Stimulated activated CD8-positive, alpha-beta memory T cell treated with anti-CD3 and anti-CD28 coated beads, Interleukin-15, amount 100 ng/mL, for 48 hours (primary cell): ENCODE measurements around the gene FBL.
"Not testable (repeated sequence)": the region's sequence is repeated elsewhere in the genome, so short reads cannot be mapped to it uniquely, and the experiment has no call there.

Experiments
- DNase-seq, 2 donors: peaks; one replicate each; pipeline ENCODE4 v3.0.0-alpha.2; 2020; ENCODE audit warnings: low read depth in 2 of 2

Gene FBL

GRCh38 chr19:39824143-39825092 is 21.8 kb downstream of the FBL start:
- peak; percentile 68 to 79 for DNase-seq

GRCh38 chr19:39823686-39824085 is 22.5 kb downstream of the FBL start:
- no peak for DNase-seq

GRCh38 chr19:39820696-39821095 is 25.5 kb downstream of the FBL start:
- DNase-seq: no peak

GRCh38 chr19:39819786-39820185 is 26.4 kb downstream of the FBL start:
- DNase-seq: no peak

- no peak for DNase-seq
These were observed 27.5 kb downstream of the FBL start for GRCh38 chr19:39818626-39819097.

- DNase-seq: no peak
These were observed 28.2 kb downstream of the FBL start for GRCh38 chr19:39817888-39818561.

- DNase-seq: no peak
These were observed 29.7 kb downstream of the FBL start for GRCh38 chr19:39816287-39817048.

- DNase-seq: no peak
These were observed 31.6 kb downstream of the FBL start for GRCh38 chr19:39814595-39814994.

- DNase-seq: not testable (repeated sequence)
These were observed 32.1 kb downstream of the FBL start for GRCh38 chr19:39814111-39814510.

GRCh38 chr19:39813264-39813993 is 32.8 kb downstream of the FBL start:
- no peak for DNase-seq

- DNase-seq: no peak
These were observed 35.1 kb downstream of the FBL start for GRCh38 chr19:39811064-39811463.

GRCh38 chr19:39810424-39810823 is 35.8 kb downstream of the FBL start:
- DNase-seq: no peak

GRCh38 chr19:39809368-39809767 is 36.8 kb downstream of the FBL start:
- DNase-seq: no peak

GRCh38 chr19:39808688-39809087 is 37.5 kb downstream of the FBL start:
- not testable (repeated sequence) for DNase-seq

- DNase-seq: no peak
These were observed 38.3 kb downstream of the FBL start for GRCh38 chr19:39807846-39808364.

GRCh38 chr19:39805104-39805503 is 41.1 kb downstream of the FBL start:
- DNase-seq: no peak

- no peak for DNase-seq
These were observed 43.2 kb downstream of the FBL start for GRCh38 chr19:39802958-39803357.

- DNase-seq: no peak
These were observed 49.1 kb downstream of the FBL start for GRCh38 chr19:39797083-39797482.

GRCh38 chr19:39796000-39796498 is 50.1 kb downstream of the FBL start:
- no peak for DNase-seq

GRCh38 chr19:39795001-39795400 is 51.2 kb downstream of the FBL start:
- no peak for DNase-seq

GRCh38 chr19:39792999-39793546 is 53.1 kb downstream of the FBL start:
- DNase-seq: peak; percentile 40 to 46
